Uterus (tissue), 2 donors: Measurements from ENCODE around the gene C14orf132.

Experiments used
- CTCF ChIP-seq, 4 experiments: fragments of 200-600 bp in 2 of 4; fragments of 450-650 bp in 2 of 4; sonication (generic) in 2 of 4; IDR thresholded peaks; one replicate each; pipeline ENCODE4 v1.5.1; 2016 to 2019; ENCODE audit warnings: antibody characterized with exemption in 4 of 4, mild to moderate bottlenecking in 2 of 4, moderate library complexity in 1 of 4
- POLR2A ChIP-seq, 2 donors: fragments of 450-650 bp; IDR thresholded peaks; one replicate each; pipeline ENCODE4 v1.6.1; 2016; ENCODE audit warnings: antibody characterized with exemption in 2 of 2, mild to moderate bottlenecking in 1 of 2, moderate library complexity in 1 of 2

DNA sequence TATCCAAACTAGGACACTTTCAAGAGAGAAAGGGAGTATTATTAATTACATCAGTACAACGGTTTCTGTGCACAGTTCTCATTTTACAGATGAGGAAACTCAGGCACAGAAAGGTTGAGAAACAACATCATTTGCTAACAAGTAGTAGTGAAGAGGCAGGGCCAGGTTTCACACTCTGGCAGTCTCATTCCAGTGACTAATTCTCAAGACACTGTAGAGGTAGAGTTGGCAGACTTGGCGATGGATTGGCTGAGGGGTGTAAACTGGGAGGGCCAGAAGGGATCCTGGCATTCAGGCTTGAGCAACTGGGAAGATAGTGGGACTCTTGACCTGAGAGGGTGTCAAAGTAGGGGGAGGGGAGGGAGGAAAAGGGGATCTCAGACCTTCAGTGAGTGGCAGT is 91.7 kb downstream of the C14orf132 start:
- no peak for TF ChIP-seq CTCF (IDR thresholded peaks at IDR 0.05)
- TF ChIP-seq POLR2A (IDR thresholded peaks at IDR 0.05), result no peak
